ENCODE results near the gene SMAD7. TPM values are rescaled to one million over a fixed set of nuclear protein-coding genes. Genes with fewer than 3 reads are reported as not detected.
A peak's percentile ranks its signal among the peaks of the same experiment; 100 is the strongest.

SMAD7 gene
- total RNA-seq, 2 experiments from 2014 or later: 9.0 to 9.4 TPM

DNA sequence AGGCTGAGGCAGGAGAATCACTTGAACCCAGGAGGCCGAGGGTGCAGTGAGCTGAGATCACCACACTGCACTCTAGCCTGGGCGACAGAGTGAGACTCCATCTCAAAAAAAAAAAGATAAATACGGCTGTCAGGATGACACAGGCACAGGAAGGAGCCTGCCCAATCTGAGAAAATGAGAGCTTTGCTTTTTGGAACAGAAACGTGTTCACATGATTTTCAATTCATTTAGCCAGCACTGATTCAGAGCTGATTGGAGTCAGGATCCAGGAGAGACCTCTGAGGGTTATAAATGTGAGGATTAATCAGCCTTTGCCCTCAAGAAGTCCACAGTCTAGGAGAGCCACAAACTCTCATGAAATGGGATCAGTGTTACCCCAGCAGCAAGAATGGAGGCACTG, 6.9 kb upstream of the SMAD7 start:
- Mint-ChIP-seq H3K36me3 (no peaks in the 10 kb centered on the region), H3K4me1 (peaks cover 9% of the 10 kb centered on the region), H3K27ac (no peak overlapping the region), H3K9me3 (no peaks in the 10 kb centered on the region), H3K27me3 (no peaks in the 10 kb centered on the region), H3K4me3 (no peak overlapping the region)
- DNase-seq: no peak

- Mint-ChIP-seq H3K27me3 (no peaks in the 10 kb centered on the region), H3K36me3 (no peaks in the 10 kb centered on the region), H3K27ac (no peak overlapping the region), H3K4me1 (peaks cover 9% of the 10 kb centered on the region), H3K9me3 (no peaks in the 10 kb centered on the region), H3K4me3 (no peak overlapping the region)
- no peak for DNase-seq
Observed at GRCh38 chr18:48957136-48957535, 6.4 kb upstream of the SMAD7 start.

DNA sequence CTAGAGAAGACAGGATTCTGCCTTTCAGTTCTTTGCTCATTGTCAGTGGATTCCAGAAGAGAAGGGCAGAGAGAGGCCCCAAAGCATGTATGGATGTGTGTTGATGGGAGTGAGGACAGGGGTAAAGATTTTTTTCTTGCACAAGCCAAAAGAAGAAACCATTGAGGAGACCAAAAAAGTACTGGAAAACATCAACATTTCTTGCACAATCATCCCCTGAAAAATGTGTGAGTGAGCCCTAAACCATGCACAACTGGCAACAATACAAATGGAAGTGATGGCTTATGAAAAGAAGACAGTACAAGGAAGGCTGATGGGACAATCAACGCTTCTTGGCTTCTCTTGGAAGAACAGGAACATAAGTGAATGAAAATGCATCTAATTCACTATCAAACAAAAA, 5.6 kb upstream of the SMAD7 start:
- Mint-ChIP-seq H3K9me3 (no peaks in the 10 kb centered on the region), H3K4me1 (peaks cover 7% of the 10 kb centered on the region), H3K27ac (no peak overlapping the region)

DNA sequence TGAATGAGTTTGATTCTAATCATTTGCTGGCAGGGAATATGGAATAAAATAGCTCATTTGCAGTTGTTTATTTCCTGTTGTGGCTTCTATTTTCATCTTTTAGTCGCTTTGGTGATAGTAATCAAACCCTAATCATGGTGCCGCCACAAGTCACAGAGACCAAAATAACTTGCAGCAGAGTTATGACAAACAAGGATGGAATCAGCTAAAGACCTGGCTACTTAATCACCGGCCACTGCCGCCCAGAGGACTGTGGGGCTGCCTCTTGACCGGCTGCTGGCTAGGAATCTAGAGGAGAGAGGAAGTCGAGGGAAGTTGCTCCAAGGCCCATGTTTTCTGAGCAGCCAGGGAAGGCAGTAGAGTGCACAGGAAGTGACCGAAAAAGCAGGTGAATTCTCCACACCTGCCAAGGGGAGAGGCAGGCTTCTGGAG, 5.1 kb upstream of the SMAD7 start:
- Mint-ChIP-seq H3K27ac (no peak overlapping the region), H3K27me3 (no peaks in the 10 kb centered on the region), H3K9me3 (no peaks in the 10 kb centered on the region), H3K4me3 (no peak overlapping the region), H3K36me3 (no peaks in the 10 kb centered on the region), H3K4me1 (peaks cover 9% of the 10 kb centered on the region)
- DNase-seq: no peak

More for the DNA sequence above, 5.6 kb upstream of the SMAD7 start:
- Mint-ChIP-seq H3K27me3 (no peaks in the 10 kb centered on the region), H3K4me3 (no peak overlapping the region), H3K36me3 (no peaks in the 10 kb centered on the region)
- no peak for DNase-seq

GRCh38 chr18:48954886-48955819, 4.4 kb upstream of the SMAD7 start:
- peaks cover 10% of the 10 kb centered on the region for H3K4me1 Mint-ChIP-seq
- H3K9me3 Mint-ChIP-seq: no peaks in the 10 kb centered on the region
- H3K36me3 Mint-ChIP-seq: no peaks in the 10 kb centered on the region
- H3K27ac Mint-ChIP-seq: no peak overlapping the region
- no peak for DNase-seq
- H3K4me3 Mint-ChIP-seq: no peak overlapping the region
- no peaks in the 10 kb centered on the region for H3K27me3 Mint-ChIP-seq

DNA sequence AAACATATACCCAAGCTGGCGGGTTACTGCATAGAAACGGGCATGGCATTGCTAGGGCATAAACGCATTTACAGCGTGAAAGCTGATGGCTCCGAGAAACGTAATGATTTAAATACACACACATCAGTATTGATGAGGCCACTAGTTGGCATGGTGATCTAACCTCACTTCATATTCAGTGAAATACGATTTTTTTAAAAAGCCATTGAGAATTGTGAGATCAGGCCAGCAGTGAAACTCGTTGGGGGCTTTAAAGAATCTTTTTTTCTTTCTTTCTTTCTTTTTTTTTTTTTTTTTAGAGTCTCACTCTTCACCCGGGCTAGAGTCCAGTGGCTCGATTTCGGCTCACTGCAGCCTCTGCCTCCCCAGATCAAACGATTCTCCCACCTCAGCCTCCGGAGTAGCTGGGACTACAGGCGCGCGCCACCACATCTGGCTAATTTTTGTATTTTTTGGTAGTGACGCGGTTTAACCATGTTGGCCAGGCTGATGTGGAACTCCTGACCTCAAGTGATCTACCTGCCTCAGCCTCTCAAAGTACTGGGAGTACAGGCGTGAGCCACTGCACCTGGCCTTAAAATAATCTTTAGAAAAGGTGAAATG, 2.4 kb upstream of the SMAD7 start:
- Mint-ChIP-seq H3K27ac (no peak overlapping the region), H3K27me3 (no peaks in the 10 kb centered on the region), H3K4me3 (no peak overlapping the region), H3K4me1 (peaks cover 13% of the 10 kb centered on the region), H3K9me3 (no peaks in the 10 kb centered on the region), H3K36me3 (peaks cover 2% of the 10 kb centered on the region)
- no peak for DNase-seq

GRCh38 chr18:48952287-48953103, 1.7 kb upstream of the SMAD7 start:
- Mint-ChIP-seq H3K9me3 (no peaks in the 10 kb centered on the region), H3K4me1 (peaks cover 19% of the 10 kb centered on the region), H3K27me3 (peaks cover under 1% of the 10 kb centered on the region), H3K4me3 (peak overlapping the region; percentile 81), H3K36me3 (peaks cover 8% of the 10 kb centered on the region), H3K27ac (peak overlapping the region; percentile 84)
- DNase-seq: peak; percentile 45

DNA sequence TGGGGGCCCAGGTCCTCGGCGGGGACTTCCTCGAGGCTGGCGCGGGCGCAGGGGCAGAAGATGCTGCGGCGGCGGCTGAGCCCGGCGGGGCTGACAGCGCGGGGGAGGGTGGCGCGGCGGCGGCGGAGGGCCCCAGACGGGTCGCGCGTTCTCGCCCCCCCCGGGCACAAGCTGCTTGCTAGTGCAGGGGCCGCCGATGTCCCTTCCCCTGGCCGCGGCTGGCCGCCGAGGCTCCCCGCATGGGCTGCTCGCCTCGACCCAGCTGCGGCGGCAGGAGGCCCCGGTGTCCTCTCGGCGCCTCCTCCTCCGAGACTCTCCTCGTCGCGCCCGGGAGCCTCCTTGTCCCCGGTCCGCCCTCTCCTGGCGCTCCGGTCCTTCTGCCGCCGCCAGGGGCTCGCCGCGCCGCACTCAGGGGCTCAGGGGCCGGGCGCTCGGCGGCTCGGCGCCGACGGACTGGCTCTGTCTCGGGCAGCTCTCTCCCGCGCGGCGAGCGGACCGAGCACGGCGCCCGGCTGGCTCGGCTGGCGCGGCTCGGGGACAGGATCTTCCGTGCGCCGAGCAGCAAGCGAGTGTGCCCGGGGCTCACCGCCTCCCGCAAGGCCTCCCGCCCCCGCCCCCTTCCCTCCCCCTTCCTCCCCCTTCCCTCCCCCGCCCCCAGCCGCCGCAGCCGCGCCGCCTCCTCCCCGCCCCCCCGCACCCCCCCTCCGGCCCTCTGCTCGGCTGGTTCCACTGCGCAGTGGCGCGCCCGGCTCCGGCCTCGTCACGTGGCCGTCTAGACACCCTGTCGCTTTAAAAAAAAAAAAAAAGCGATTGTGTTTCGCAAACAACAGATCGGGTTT, 902 bp upstream of the SMAD7 start:
- peak; percentile 72 for DNase-seq
- Mint-ChIP-seq H3K9me3 (no peaks in the 10 kb centered on the region), H3K27ac (peak overlapping the region; percentile 84), H3K4me3 (peak overlapping the region; percentile 89), H3K36me3 (peaks cover 15% of the 10 kb centered on the region), H3K27me3 (peaks cover 7% of the 10 kb centered on the region), H3K4me1 (peaks cover 24% of the 10 kb centered on the region)

GRCh38 chr18:48949606-48950535, 894 bp downstream of the SMAD7 start:
- Mint-ChIP-seq H3K27ac (peak overlapping the region; percentile 72), H3K36me3 (peaks cover 31% of the 10 kb centered on the region), H3K9me3 (no peaks in the 10 kb centered on the region), H3K27me3 (peaks cover 11% of the 10 kb centered on the region), H3K4me3 (peak overlapping the region; percentile 94), H3K4me1 (peaks cover 32% of the 10 kb centered on the region)
- DNase-seq: peak; percentile 36

DNA sequence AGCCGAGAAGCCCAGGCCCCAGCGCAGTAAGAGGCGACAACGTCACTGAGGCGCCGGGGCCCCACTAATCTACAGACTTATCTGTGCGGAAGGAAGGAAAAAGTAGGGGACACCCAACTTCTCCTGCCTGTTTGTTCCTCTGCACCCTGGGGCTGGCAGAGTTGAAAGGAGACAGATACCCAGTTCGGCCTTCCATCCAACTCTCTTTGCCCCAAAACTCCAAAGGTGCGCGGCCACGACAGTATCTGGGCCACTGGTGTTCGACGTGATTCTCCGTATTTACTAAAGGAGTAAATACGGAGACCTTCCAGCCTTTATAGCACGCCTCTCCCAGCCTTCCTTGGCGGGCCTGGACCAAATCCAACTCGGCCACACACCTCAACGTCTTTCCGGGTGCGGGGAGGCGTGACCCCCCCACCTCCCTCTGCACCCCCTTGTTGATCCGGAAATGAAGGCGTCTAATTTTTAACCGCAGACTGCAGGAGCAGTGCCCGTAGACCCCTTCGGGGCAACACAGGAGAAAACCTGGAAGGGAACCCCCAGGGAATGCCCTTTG, 1.6 kb downstream of the SMAD7 start:
- H3K36me3 Mint-ChIP-seq: peaks cover 37% of the 10 kb centered on the region
- H3K9me3 Mint-ChIP-seq: no peaks in the 10 kb centered on the region
- peak; percentile 37 for DNase-seq
- H3K4me3 Mint-ChIP-seq: peak overlapping the region; percentile 94
- H3K27me3 Mint-ChIP-seq: peaks cover 11% of the 10 kb centered on the region
- H3K4me1 Mint-ChIP-seq: peaks cover 39% of the 10 kb centered on the region
- peak overlapping the region; percentile 61 for H3K27ac Mint-ChIP-seq

- peak; percentile 45 for DNase-seq
- H3K27ac Mint-ChIP-seq: no peak overlapping the region
- H3K9me3 Mint-ChIP-seq: no peaks in the 10 kb centered on the region
- peaks cover 47% of the 10 kb centered on the region for H3K4me1 Mint-ChIP-seq
- peaks cover 11% of the 10 kb centered on the region for H3K27me3 Mint-ChIP-seq
- H3K4me3 Mint-ChIP-seq: peak overlapping the region; percentile 94
- peaks cover 43% of the 10 kb centered on the region for H3K36me3 Mint-ChIP-seq
Observed at GRCh38 chr18:48948112-48949049, 2.4 kb downstream of the SMAD7 start.

DNA sequence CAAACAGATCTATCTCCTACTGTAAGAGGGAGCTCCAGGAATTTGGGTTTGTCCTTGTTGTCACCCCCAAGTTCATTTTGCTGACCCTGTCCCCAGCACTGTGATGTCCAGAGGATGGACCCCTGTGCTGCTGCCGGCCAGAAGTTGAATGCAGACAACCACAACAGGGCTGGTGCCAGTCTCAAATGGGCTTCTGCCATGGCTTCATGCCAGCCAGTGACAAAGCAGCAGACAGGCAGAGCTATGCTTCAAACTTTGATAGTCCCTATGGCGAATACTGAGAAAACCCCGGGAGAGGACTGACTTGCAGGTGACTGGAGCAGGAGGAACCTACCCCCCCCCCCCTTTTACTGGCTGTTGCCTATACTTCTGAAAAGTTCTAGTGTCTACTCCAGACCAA, 3.2 kb downstream of the SMAD7 start:
- DNase-seq: no peak
- H3K9me3 Mint-ChIP-seq: no peaks in the 10 kb centered on the region
- peak overlapping the region; percentile 94 for H3K4me3 Mint-ChIP-seq
- H3K27me3 Mint-ChIP-seq: peaks cover 11% of the 10 kb centered on the region
- H3K36me3 Mint-ChIP-seq: peaks cover 49% of the 10 kb centered on the region
- H3K27ac Mint-ChIP-seq: no peak overlapping the region
- H3K4me1 Mint-ChIP-seq: peaks cover 53% of the 10 kb centered on the region
